Measurements from ENCODE around the gene GGACT.
"Not testable (repeated sequence)": the region's sequence is repeated elsewhere in the genome, so short reads cannot be mapped to it uniquely, and the experiment has no call there.

The GGACT gene

DNA sequence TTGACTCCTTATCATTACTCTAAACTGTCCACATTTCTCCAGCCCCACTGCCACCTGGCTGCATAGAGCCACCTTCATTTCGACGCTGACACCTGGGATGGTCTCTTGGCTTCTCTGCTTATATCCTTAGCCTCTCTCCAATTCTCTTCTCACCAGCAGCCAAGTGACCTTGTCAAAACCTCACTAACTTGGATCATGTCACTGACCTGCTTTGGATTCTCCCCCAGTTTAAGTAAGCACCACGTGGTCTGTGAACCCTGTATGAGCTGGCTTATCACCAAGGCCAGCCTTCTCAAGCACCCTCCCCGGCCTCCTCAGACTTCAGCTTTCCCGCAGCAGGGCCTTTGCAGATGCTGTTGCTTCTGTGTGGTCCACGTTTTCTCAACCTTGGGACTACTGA is 12.3 kb upstream of the GGACT start:
- DNase-seq = no peak

DNA sequence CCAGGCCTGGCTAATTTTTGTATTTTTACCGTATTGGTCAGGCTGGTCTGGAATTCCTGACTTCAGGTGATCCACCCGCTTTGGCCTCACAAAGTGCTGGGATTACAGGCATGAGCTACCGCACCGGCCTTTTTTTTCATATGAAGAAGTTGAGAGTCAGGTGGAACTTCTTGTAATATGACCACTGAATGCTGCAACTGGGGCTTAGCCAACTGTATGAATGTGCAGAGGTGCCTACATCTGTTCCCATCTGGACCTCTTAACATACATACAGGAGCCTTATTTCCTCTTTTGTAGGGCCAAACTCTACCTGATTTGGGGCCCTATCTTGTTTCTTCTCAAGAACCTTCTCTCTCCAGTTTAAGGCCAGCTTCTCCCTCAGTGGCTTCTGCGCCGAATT is 11.9 kb upstream of the GGACT start:
- DNase-seq = no peak

DNA sequence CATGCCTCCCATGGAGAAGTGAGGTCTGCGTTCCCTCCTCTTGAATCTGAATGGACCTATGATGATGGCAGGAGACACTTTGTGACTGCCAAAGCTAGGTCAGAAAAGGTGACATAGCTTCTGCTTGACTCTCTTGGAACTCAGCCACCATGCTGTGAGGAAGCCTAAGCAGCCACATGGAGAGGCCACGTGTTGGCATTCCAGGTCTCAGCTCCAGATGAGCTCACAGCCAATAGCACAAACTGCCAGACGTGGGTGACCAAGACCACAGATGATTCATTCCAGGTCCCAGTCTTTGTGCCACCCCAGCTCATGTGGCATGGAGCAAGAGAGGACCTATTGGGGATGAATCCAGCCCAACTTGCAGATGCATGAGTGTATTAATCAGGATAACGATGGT is 8.7 kb upstream of the GGACT start:
- peak; percentile 43 for DNase-seq

DNA sequence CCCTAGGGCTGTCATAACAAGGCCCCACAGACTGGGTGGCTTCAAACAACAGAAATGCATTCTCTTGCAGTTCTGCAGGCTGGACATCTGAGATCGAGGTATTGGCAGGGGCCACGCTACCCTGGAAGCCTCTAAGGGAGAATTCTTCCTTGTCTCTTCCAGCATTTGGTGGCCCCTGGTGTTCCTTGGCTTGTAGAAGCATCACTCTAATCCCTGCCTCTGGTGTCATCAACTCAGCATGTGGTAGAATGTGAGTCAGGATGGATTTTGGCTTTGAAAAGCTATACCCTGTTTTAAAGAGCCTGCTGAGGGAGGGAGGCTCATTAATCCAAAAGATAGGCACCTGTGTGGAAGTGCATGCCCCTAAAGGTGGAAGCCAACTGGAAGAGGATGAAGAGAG is 7.9 kb upstream of the GGACT start:
- DNase-seq = peak; percentile 12

DNA sequence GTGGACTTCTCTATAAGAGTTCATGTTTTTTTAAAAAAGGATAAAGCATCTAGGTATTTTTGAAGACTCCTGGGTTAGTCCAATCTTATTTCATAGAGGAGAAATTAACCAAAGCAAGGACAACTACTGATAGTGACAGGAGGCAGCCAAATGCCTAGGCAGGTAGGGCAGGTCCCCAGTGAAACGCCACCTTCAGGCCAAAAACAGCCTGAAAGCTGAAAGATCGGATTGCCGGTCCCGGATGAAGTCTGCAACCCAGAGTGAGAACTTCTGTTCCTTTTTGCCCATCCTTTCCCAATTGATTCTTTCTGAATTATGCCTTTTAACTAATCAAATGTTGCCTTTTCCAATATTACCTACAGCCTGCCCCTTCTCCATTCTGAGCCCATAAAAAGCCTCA is 6.1 kb upstream of the GGACT start:
- DNase-seq = no peak

DNA sequence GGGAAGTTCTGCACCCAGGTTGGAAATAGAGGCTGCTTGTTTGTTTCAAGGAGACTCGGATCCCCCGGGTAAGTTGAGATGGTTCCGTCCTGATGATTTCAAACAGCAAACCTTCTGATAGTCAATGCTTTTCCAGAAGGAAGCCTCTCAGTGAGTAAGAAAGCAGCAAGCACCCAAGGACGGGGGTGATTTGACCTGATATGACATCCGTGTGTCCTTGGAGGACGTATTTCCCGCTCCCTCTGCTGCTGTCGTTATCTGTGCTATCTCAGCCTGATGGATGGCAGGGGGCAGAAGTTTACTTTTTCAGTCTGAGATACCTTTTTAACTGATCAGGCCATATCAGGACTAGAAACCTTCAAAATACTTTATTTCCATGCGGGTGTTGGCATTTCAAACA is 5.7 kb upstream of the GGACT start:
- DNase-seq = no peak

DNA sequence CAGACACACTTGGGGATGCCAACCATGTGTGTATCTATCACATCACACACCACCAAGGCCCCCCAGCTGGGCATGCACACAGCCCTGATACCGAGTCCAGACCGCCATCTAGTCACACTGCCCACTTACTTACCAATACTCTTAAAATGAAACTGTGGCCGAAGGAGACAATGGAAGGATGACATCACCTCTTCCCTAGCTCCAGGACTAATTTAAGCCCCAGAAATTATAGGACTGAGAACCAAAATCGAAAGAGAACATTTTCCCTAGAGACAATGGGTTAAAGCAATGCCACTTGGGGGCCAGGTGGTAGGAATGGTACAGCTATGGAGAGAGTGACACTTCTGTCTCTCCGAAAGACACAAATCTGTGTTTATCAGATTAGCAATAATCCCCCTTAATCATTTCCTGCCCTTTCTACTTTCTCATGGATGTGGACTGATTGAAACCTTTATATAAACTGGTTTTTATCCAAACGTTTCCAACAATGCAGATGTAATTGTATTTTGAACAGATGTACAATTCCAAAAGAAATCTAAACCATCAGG is 663 bp upstream of the GGACT start:
- DNase-seq = peak; percentile 3

DNA sequence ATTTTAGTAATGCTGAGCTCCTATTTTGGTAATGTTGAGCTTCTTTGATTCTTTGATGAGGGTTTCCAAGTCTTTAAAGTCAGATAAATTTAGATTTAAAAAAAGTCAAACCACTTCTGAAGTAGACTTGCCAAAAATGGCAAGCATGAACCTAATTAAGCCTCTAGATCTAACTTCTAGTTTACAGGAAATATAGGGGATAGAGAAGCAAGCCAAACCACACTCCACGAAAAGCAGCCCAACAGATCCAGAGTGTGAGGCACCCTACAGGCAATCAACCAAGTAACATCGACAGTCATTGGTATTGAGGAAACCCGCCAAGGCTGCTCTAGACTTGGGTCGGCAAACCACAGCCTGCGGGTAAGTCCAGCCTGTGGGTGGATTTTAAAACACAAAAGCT is 3.7 kb downstream of the GGACT start:
- DNase-seq = no peak

DNA sequence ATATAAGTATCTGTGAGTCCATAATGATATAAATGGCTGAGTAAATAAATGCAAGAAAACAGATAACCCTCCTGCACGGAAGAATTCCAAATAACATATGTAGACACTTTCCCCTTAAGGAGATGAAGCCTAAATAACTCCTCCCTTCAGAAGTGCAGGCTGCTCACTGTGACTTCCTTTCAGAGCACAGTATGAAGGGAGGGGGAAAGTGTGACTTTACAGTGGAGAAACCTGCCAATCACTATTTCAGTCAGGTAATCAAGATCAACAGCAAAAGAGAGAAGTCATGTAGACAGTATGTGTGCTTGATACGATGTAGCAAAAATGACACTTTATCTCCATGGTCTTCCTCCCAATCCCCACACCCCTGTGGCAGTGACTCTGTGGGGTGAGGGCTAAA is 7.1 kb downstream of the GGACT start:
- no peak for DNase-seq

DNA sequence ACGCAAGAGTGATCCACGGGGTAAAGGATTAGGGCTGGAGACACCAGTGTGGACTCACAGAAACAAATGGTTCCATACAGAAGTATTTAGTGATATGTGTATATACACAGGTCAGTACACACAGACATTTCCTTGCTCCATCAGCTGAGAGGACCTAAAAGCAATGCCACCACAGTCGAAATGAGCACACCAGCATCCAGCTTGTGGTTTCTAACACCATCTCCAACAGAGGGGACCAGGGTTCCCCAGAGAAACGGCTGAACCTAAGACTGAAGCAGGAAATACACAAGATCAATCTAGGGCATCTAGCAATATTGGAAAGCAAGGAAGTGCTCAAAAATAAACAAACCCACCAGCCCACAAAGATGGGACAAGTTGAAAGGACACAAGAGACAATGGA is 7.6 kb downstream of the GGACT start:
- no peak for DNase-seq

DNA sequence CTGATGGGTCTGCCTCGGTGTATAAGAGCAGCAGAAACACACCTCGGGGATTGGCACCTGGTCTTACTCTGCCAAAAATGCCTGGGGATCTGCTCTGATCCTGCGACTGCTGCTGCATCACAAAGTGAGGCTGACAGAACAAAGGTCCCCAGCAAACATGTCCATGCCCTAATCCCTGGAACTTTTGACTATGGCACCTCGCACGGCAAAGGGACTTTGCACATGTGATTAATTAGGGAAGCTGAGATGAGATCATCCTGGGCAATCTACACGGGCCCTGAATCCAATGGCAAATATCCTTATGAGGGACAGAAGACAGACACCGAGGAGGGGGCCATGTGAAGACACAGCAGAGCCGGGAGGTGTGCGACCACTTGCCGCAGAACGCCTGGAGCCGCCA is 8.5 kb downstream of the GGACT start:
- DNase-seq = no peak

DNA sequence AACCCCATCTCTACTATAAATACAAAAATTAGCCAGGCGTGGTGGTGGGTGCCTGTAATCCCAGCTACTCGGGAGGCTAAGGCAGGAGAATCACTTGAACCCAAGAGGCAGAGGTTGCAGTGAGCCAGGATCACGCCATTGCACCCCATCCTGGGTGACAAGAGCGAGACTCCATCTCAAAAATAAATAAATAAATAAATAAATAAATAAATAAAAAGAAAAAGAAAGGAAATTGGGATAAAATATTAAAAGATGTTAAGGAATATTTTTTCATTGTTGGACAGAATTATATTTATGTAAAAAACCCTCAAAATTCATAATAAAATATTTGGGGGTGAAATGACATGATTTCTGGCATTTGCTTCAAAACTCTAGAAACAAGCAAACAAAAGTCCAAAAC is 11.3 kb downstream of the GGACT start:
- DNase-seq = not testable (repeated sequence)

DNA sequence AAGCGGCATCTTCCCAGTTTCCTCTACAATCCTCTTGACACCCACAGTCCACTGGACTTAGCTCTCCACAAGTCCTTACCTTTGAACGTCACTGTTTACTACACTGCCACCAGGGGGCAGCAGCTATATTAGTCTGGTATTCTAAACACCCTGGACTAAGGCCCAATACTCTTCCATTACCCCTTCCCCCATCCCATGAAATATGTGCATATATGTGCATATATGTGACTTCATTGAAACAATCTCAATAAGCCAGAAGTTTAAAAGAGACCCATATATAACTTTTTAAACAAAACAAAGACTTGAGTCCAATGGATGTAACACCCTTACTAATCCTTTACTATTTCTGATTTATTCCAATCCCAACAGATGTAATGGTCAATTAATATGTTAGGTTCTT is 15.5 kb downstream of the GGACT start:
- peak; percentile 71 for DNase-seq

DNA sequence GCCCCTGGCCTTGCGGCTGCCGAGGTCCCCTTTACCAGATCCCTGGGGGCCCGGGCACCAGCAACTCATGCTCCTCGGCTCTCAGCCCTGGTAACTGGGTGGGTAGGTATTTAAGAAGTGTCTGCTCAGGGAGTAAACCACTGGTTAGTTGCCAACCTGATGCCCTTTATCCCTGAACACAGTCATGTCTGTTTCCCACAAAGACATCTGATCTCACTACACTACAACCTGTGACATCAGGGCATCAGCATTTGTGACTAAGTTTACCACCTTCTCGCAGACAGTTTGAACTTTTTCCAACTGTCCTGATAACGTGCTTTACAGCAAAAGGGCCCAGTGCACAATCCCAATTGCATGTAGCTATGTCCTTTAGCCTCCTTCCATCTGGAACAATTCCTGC is 22.0 kb downstream of the GGACT start:
- DNase-seq = no peak

DNA sequence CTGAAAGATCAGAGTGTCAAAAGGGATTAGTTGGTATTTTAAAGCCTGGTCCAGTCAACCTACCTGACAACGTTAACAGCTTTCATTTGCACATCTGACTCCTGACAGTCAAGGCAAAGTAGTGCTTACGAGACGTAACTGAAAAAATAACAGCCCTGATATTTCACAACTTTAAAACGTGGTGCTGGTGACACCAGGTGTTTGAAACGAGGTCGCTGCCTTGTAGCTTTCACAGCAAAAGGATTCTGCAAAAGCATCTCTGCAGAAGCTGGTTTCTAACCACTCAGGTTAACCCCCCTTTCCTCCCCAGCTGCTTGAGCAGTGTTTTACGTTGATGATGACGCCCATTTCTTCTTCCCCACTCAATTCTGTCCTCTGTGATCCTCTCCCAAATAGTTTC is 23.3 kb downstream of the GGACT start:
- DNase-seq = no peak

DNA sequence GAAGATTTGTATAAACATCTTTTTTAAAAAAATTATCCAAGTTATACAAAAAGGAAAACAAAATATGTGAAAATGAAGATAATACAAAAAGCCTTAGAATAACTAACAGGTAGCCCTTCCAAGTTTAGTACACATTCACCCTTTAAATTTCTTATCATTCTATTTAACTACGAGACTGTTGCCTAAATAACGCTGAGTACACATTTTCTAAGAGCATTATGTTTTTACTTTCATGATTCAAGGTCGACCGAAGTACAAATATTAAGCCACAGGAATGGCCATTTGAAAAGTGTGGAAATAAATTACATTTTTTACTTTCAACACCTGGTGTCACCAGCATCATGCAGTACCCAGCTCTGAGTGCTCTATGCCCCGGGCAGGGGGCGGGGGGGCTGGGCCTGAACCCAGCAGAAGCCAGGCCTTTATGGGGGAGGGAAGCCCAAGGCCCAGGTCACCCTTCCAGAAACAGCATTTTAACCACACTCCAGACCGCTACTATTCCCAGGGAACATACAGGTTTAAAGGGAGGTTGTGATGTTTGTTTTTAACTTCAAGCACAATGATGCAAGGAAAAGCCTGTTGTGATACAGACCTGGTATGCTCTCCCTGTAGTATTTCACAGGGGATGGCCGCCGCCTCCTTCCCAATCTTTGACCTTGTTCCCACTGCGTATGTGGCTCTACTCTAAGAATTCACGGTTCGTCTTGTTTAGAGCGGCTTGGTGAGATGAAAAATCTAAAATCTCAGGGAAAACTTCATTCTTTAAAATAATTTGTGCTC is 24.0 kb downstream of the GGACT start:
- DNase-seq = no peak

DNA sequence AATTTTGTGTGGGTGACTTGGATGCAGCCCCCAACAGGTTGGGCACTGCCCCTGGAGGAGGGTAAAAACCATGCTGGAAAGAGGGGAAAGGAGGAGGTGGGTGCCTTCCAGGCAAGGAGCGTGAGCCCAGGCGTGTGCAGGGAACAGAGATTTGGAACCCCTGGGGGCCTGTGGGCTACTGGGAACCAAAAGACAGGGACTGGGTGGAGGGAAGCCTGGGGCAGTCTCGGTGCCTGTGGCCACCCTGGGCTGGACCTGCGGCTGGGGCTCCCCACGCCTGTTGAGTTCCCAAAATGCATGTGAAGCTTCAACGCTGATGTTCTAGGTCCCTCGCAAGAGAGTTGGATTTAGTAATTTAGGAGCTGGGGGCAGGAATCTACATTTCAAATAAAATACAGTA is 24.8 kb downstream of the GGACT start:
- no peak for DNase-seq

DNA sequence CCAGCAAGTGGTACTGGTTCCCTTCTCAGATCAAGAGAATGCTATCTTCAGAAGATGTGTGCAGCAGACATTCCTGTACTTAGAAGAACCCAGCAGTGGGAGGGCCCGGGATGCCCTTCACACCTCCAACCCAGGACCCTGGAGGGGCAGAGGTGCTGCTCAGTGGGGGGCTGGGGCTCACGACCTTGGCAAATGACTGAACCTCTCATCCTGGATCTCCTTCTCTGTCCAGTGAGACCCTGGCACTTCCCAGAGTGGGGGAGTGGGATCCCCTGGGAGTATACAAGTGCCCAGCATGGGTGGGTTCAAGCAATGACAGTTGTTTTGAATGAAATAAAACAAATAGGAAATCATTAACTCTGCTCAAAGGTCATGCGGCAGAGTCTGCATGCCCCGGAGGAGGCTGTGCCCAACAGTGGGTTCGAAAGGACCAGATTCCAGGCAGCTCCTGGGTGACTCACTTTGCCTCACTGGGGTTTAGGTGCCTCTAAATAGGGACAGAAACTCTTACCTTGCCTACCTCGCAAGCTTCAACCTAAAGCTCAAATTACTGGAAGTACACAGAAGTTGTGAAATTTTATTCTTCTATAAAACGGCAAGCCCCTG is 26.9 kb downstream of the GGACT start:
- no peak for DNase-seq

DNA sequence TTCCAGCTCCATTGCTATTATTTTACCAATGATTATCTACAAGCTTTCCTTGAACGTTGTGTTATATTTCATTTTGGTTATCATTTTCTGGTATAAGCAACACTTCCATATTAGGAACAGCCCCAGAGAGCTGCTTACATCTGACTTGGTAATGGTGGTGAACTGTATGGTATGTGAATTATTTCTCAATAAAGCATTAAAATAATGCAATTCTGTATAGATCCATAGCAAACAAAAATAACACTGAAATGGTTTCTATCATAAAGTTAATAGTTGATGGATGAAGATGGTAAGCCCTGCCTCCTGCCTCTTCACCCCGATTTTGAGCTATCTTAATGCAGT is 27.5 kb downstream of the GGACT start:
- DNase-seq = no peak

DNA sequence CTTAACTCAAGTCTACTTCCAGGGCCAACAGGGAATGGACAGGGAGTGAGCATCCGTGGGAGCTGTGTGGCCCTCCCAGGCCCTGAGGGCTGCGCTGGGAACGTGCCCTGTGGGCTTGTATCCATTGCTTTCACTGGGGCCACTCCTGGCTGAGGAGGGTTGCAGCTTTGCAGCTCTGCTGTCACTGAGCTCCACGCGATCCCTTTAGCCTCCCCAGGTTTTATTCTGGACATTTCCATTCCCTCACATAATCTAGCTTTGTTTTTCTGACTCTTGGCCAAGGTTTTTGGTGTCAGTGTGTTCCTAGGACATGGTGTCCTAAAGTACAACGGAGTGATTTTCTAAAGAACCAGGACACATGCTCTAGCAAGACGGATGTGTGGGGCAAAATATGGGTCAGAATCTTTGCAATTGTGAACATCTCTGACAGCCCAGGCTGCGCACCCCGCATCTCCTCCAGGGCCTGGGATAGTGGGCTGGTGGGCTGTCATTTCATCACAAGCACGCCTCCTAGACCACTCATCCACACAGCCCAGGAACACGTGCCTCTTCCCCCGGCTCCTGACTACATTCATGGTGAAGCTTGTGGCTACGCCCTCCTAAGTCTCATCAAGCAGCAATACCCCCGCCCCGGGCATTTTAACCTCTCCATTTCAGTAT is 28.0 kb downstream of the GGACT start:
- no peak for DNase-seq

DNA sequence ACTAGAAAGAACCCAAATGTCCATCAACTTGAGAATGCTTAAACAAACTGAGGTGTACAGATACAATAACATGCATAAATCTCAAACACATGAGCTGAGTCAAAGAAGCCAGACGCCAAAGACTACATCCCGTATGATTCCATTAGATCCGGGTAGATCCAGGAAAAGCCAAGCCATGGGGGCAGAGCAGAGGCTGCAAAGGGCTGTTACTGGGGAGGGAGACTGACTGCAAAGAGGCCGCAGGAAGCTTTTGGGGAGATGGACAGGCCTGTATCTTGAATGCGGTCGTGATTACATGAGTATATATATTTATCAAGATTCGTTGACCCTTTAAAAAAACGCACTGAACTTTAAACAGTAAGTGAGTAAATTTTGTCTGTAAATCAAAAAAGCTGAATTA is 28.7 kb downstream of the GGACT start:
- DNase-seq = no peak

DNA sequence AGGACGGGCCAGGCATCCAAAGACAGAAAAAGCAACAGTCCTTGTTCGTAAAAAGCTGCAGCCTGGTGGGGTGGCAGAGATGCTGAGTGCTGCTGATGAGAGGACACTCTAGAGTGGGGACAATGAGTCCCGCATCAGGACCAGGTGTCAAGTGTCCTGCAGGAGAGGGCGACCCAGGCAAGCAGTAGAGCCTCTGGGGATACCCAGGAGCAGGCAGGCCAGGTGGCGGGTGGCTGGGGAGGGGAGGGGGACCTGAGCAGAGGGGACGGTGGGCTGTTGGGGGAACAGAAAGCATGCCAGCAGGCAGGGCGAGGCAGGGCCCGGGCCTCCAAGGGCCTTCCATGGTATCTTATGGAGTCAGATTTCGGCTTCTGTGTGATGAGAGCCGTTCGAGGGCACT is 35.8 kb downstream of the GGACT start:
- DNase-seq = no peak

DNA sequence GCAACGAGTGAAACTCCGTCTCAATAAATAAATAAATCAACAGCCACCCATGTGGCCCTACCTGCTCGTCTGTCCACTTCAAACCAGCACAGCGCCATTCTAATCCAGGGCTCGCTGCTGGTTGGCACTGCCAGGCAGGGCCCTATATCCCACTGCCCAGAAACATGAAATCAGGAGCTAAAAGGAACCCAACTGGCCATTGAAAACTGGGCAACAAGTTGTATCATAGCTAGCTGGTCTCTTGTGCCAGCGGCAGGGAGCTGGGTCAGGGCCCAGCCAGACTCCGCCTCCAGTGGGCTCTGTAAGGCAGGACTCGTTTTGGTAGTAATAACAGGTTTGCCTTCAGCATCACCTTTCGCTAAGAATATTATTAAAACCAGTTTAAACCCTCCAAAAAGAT is 39.3 kb downstream of the GGACT start:
- no peak for DNase-seq

DNA sequence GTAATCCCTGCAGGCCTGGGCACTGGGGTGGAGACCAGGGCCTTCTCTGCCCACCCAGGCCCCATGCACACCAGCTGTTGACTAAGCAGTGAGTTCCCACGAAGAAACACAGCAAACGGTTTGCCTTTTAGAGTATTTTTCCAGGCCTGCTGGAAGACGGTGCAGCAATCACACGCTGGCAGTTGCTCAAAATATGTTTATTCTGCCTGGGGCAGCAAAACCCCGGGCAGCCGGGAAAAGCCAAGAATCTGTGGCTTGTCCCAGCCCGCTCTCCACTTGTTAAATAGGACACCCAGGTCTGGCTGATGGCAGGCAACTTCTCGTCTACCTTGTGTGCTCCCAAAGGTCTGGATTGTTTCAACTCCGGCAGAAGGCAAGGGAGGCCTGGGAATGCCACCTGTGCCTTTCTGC is 40.8 kb downstream of the GGACT start:
- DNase-seq = no peak
